PC-3 (cell line): Measurements from ENCODE around the gene NRL. TPM values are rescaled to one million over a fixed set of nuclear protein-coding genes. Genes with fewer than 3 reads are reported as not detected.

ENCODE experiments used
- ATAC-seq: fragments of 200-7000 bp; cut with Tn5 transposase; 2 replicates; pipeline ENCODE4 v1.9.1; 2020; ENCODE audit warnings: mild to moderate bottlenecking, moderate library complexity
- BruUV-seq: library from RNA; stranded (reverse); fragments of 400-500 nt; replicated peaks from 2 replicates; lab custom pipeline; 2021; lab: Mats Ljungman, UMichigan
- CTCF ChIA-PET: fragments of 300-600 bp; sonication (Branson Sonifier 250); formaldehyde crosslinking; loops from one replicate; lab custom pipeline; 2022; ENCODE audit warnings: antibody characterized with exemption; lab: Charles Lee
- POLR2A ChIA-PET: fragments of 300-600 bp; sonication (Branson Sonifier 250); formaldehyde crosslinking; loops from one replicate; lab custom pipeline; 2022; ENCODE audit warnings: antibody characterized with exemption; ENCODE audit not compliant: unreplicated experiment; lab: Charles Lee
- DNase-seq: peaks from one replicate; pipeline ENCODE4 v3.0.0-alpha.2; 2015
- H2AFZ ChIP-seq: fragments of 300-600 bp; sonication (generic); 2 replicates; pipeline ENCODE4 v1.6.0; 2016; ENCODE audit warnings: antibody characterized with exemption, low read length
- H3F3A ChIP-seq: fragments of 300-600 bp; sonication (generic); one replicate; pipeline ENCODE4 v1.6.0; 2017; ENCODE audit warnings: antibody characterized with exemption, low read length, control low read depth, mild to moderate bottlenecking; ENCODE audit not compliant: unreplicated experiment
- H3K27ac ChIP-seq: fragments of 300-600 bp; sonication (generic); 2 replicates; pipeline ENCODE4 v1.5.1; 2016; ENCODE audit warnings: mild to moderate bottlenecking, low read length
- H3K27me3 ChIP-seq: fragments of 300-600 bp; sonication (generic); 2 replicates; pipeline ENCODE4 v1.6.1; 2016; ENCODE audit warnings: low read length, mixed read lengths
- H3K36me3 ChIP-seq: fragments of 300-600 bp; sonication (generic); 2 replicates; pipeline ENCODE4 v1.6.1; 2016; ENCODE audit warnings: low read depth, mixed run types, low read length, mixed read lengths
- H3K4me1 ChIP-seq: fragments of 300-600 bp; sonication (generic); 2 replicates; pipeline ENCODE4 v1.5.1; 2016; ENCODE audit warnings: low read length; ENCODE audit not compliant: insufficient read depth
- H3K4me2 ChIP-seq: fragments of 300-600 bp; sonication (generic); 2 replicates; pipeline ENCODE4 v1.6.0; 2016; ENCODE audit warnings: low read length
- H3K4me3 ChIP-seq: fragments of 300-600 bp; sonication (generic); 2 replicates; pipeline ENCODE4 v1.5.1; 2016; ENCODE audit warnings: mild to moderate bottlenecking, low read length, mixed read lengths
- H3K79me2 ChIP-seq: fragments of 300-600 bp; sonication (generic); 2 replicates; pipeline ENCODE4 v1.6.1; 2017; ENCODE audit warnings: low read length, mixed read lengths
- H3K9ac ChIP-seq: fragments of 300-600 bp; sonication (generic); 2 replicates; pipeline ENCODE4 v1.6.0; 2016; ENCODE audit warnings: mild to moderate bottlenecking, low read length
- H3K9me2 ChIP-seq: fragments of 300-600 bp; sonication (generic); replicated peaks from 2 replicates; pipeline ENCODE4 v1.6.1; 2016; ENCODE audit warnings: mixed run types, low read length, mixed read lengths
- H3K9me3 ChIP-seq: fragments of 300-600 bp; sonication (generic); 2 replicates; pipeline ENCODE4 v1.6.1; 2016; ENCODE audit warnings: low read length, mixed read lengths
- H4K20me1 ChIP-seq: fragments of 300-600 bp; sonication (generic); 2 replicates; pipeline ENCODE4 v1.6.1; 2016; ENCODE audit warnings: low read length, mixed read lengths
- CTCF ChIP-seq: fragments of 300-600 bp; sonication (generic); conservative IDR thresholded peaks from 2 replicates; pipeline ENCODE4 v1.5.1; 2017; ENCODE audit warnings: antibody characterized with exemption, low read depth, mild to moderate bottlenecking, low read length
- EZH2 ChIP-seq: fragments of 300-600 bp; sonication (generic); IDR thresholded peaks from one replicate; pipeline ENCODE4 v1.6.1; 2017; ENCODE audit warnings: antibody characterized with exemption, mild to moderate bottlenecking, low read length; ENCODE audit not compliant: unreplicated experiment
- EZH2phosphoT487 ChIP-seq: fragments of 300-600 bp; sonication (generic); IDR thresholded peaks from 2 replicates; pipeline ENCODE4 v1.6.1; 2018; ENCODE audit warnings: mild to moderate bottlenecking, antibody characterized with exemption, low read length, borderline replicate concordance
- intact Hi-C: fragments of 100-400 bp; cut with micrococcal nuclease; formaldehyde crosslinking; loops from 2 replicates; pipeline ENCODE4 v1.9.0; 2023
- total RNA-seq: library from RNA; depleted of rRNA; stranded (reverse); fragments of >200 nt; gene quantifications from 2 replicates; pipeline ENCODE4 v1.2.3, GENCODE V29; 2014

NRL gene
- total RNA-seq, 1 experiment from 2014 or later, result 1.5 TPM

DNA sequence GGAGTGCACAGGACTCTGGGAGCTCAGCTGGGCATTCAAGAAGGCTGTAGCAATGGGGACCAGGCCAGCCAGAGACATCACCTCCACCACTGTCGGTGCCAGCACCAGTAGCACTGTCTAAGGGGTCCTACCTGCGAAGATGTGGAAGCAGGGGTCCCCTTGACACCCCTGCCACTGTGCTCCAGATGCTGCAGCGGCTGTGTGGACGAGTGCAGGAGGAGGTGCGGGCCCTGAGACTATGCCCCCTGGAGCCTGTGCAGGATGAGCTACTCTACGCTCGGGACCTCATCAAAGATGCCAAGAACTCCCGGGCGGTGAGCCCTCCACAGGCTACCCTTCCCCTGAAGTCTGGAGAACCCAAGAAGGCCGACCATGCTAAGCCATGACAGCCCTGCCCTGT lies 54.3 kb downstream of the NRL start:
- Histone ChIP-seq H3K9me2 (no peaks in the 10 kb centered on the region), H3K36me3 (no peaks in the 10 kb centered on the region), H3K9me3 (no peaks in the 10 kb centered on the region), H3K4me3 (no peak overlapping the region), H3K27ac (no peak overlapping the region), H3K4me1 (no peaks in the 10 kb centered on the region), H3K9ac (no peak overlapping the region), H3K79me2 (no peaks in the 10 kb centered on the region), H3K4me2 (no peak overlapping the region), H4K20me1 (no peaks in the 10 kb centered on the region), H3F3A (no peaks in the 10 kb centered on the region), H3K27me3 (no peaks in the 10 kb centered on the region), H2AFZ (no peak overlapping the region)
- BruUV-seq, result no TSS peak
- DNase-seq, result no peak
- ATAC-seq, result no peak
- CTCF ChIA-PET, result interaction anchor here (1.4 kb wide), 1 partner anchor 48 kb away, joined by 6 read pairs; no protein-coding TSS in a partner anchor
- intact Hi-C loops, result no loop called here
- POLR2A ChIA-PET, result no interaction called here
- no peak for TF ChIP-seq EZH2
- TF ChIP-seq CTCF, result no peak
- TF ChIP-seq EZH2phosphoT487, result no peak

DNA sequence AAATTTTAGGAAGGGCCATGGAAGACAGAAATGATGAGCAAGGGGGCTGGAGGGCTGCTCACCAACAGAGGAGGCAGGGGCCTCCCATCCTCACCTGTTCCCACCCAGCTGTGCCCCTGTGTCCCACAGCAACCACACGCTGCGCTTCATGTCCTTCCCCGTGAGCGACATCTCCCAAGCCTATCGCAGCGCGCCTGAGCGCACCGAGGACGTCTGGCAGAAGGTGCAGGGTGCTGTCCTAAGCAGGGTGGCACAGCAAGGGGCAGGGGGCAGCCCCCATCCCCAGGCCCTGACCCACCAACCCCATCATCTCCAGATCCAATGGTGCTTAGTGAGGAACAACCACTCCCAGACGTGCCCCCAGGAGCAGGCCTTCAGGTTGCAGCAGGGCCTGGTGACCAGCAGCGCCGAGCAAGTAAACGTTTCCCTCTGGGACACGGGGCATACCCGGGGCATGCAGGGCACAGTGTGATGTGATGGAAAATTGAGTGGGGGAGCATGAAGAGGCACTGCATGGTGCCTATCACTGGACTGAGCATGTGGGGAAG lies 54.8 kb downstream of the NRL start:
- intact Hi-C loops, result loop anchor here (2.0 to 5.0 kb wide), 2 partner anchors 48 to 101 kb away; partner anchors contain the start of gene IRF9
- Histone ChIP-seq H3K27me3 (0 out of 2 replicates have a peak, but pooled peaks cover 2% of the 10 kb centered on the region), H3F3A (no peaks in the 10 kb centered on the region), H3K27ac (no peak overlapping the region), H2AFZ (no peak overlapping the region), H3K4me3 (no peak overlapping the region), H3K9me3 (no peaks in the 10 kb centered on the region), H3K9me2 (no peaks in the 10 kb centered on the region), H3K36me3 (no peaks in the 10 kb centered on the region), H3K79me2 (no peaks in the 10 kb centered on the region), H3K4me1 (no peaks in the 10 kb centered on the region), H3K9ac (no peak overlapping the region), H4K20me1 (no peaks in the 10 kb centered on the region), H3K4me2 (no peak overlapping the region)
- ATAC-seq, result no peak
- DNase-seq, result no peak
- TF ChIP-seq EZH2 (no peak), CTCF (no peak), EZH2phosphoT487 (no peak)
- CTCF ChIA-PET, result interaction anchor here (1.4 kb wide), 1 partner anchor 49 kb away, joined by 6 read pairs; no protein-coding TSS in a partner anchor
- POLR2A ChIA-PET, result no interaction called here
- no TSS peak for BruUV-seq

- no peak overlapping the region for H3K27ac ChIP-seq
- H3K27me3 ChIP-seq, result 0 out of 2 replicates have a peak, but pooled peaks cover 6% of the 10 kb centered on the region
- intact Hi-C loops, result loop anchor here (1.0 to 5.0 kb wide), 4 partner anchors 31 to 102 kb away; partner anchors contain the start of gene IRF9
- H3K4me2 ChIP-seq, result no peak overlapping the region
- H3K4me3 ChIP-seq, result no peak overlapping the region
- no peaks in the 10 kb centered on the region for H3K9me2 ChIP-seq
- TF ChIP-seq EZH2, result no peak
- no peak for TF ChIP-seq EZH2phosphoT487
- TF ChIP-seq CTCF, result no peak
- ATAC-seq (no peak), DNase-seq (no peak)
- POLR2A ChIA-PET, result interaction anchor here (0.5 to 1.0 kb wide), 2 partner anchors 35 to 87 kb away, joined by 5 read pairs; partner anchors contain the start of genes PCK2 and PSME2
- BruUV-seq, result no TSS peak
- H2AFZ ChIP-seq, result no peak overlapping the region
- no peaks in the 10 kb centered on the region for H3K4me1 ChIP-seq
- no peaks in the 10 kb centered on the region for H3K79me2 ChIP-seq
- H4K20me1 ChIP-seq, result no peaks in the 10 kb centered on the region
- CTCF ChIA-PET, result interaction anchor here (0.6 to 1.9 kb wide), 7 partner anchors 11 to 102 kb away, joined by 3 to 40 read pairs (median 7); partner anchors contain the start of genes DCAF11, IRF9, NRL and PCK2
- H3F3A ChIP-seq, result no peaks in the 10 kb centered on the region
- no peaks in the 10 kb centered on the region for H3K9me3 ChIP-seq
- no peaks in the 10 kb centered on the region for H3K36me3 ChIP-seq
- H3K9ac ChIP-seq, result no peak overlapping the region
These were observed 55.7 kb downstream of the NRL start for GRCh38 chr14:24058951-24059475.
